ENCODE results near the gene RASAL2.

DNA sequence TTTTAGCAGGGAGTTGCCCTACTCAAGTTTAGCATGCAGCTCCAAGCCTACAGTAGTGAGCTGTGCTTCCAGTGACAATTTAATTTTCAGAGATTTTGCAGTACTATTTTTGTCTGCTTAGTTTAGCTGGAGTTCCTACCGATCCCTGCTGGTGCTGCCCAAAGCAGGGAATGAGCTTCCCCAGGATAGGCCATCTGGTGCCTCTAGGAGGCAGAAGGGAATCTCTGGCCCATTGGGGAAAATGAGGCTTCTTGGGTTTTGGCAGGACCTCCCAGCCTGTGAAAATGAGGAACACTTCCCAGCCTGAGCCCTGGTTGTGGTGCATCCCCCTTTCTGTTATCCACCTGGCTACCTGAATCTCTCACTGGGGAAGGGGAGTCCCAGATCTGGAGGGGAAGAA lies 149.2 kb downstream of the RASAL2 start:
- TF ChIP-seq POLR2AphosphoS5 (IDR thresholded peaks at IDR 0.05; ENCODE audit: borderline replicate concordance, low read depth, low read length) (no peak), EZH2 (IDR thresholded peaks at IDR 0.05) (no peak), FOXP2 (optimal IDR thresholded peaks at IDR 0.05; ENCODE audit: control extremely low read depth, extremely low read length, insufficient read depth) (no peak)
